HepG2 (cell line): ENCODE measurements around the gene TNNI3K. TPM values are rescaled to one million over a fixed set of nuclear protein-coding genes. Genes with fewer than 3 reads are reported as not detected.
A peak's percentile ranks its signal among the peaks of the same experiment; 100 is the strongest.

Source experiments
- ATAC-seq: fragments of 200-7000 bp; cut with Tn5 transposase; 3 replicates; pipeline ENCODE4 v1.9.1; 2020; ENCODE audit warnings: mild to moderate bottlenecking, moderate library complexity
- BruUV-seq: library from RNA; stranded (reverse); fragments of 400-500 nt; replicated peaks from 2 replicates; lab custom pipeline; 2021; lab: Mats Ljungman, UMichigan
- CTCF ChIA-PET: fragments of 300-600 bp; formaldehyde crosslinking; extraction: SDS; loops from one replicate; lab custom pipeline; 2021; ENCODE audit warnings: low total read pairs, inconsistent platforms, low intra/inter-chr PET ratio; lab: Yijun Ruan, JAX
- POLR2A ChIA-PET: fragments of 350-600 bp; sonication (Branson Sonifier 250); formaldehyde crosslinking; loops from one replicate; lab custom pipeline; 2020; ENCODE audit warnings: antibody characterized with exemption, inconsistent platforms; lab: Yijun Ruan, JAX
- DNase-seq: peaks from one replicate; pipeline ENCODE4 v3.0.0-alpha.2; 2015; ENCODE audit warnings: low spot score
- FAIRE-seq: peaks from 3 replicates; lab custom pipeline; 2011; peaks lifted over from hg19 to GRCh38; lab: Jason Lieb, UNC
- H2AFZ ChIP-seq: one replicate; pipeline ENCODE4 v1.6.1; 2011; ENCODE audit warnings: low read length, inconsistent platforms
- H3K27ac ChIP-seq: fragments of 300-600 bp; 3 replicates; pipeline ENCODE4 v1.8.0; 2011; ENCODE audit warnings: mixed run types, mild to moderate bottlenecking, mixed read lengths, low read length, inconsistent platforms; ENCODE audit not compliant: insufficient read depth; ENCODE audit errors: extremely low read length
- H3K27me3 ChIP-seq, 2 experiments: fragments of 200-600 bp in 1 of 2; 2 replicates in 1 of 2; 3 replicates in 1 of 2; pipeline versions ENCODE4 v1.6.0 to v1.8.0; 2011; ENCODE audit warnings: low read length in 2 of 2, mild to moderate bottlenecking in 2 of 2, moderate library complexity in 2 of 2, inconsistent platforms in 1 of 2; ENCODE audit not compliant: insufficient read depth in 2 of 2, control insufficient read depth in 1 of 2
- H3K36me3 ChIP-seq, 2 experiments: fragments of 200-600 bp in 1 of 2; replicated peaks in 1 of 2; 2 replicates in 1 of 2; 3 replicates in 1 of 2; pipeline versions ENCODE4 v1.5.1 to v1.8.0; 2011; ENCODE audit warnings: low read length in 2 of 2, inconsistent platforms in 1 of 2; ENCODE audit not compliant: insufficient read depth in 2 of 2, control insufficient read depth in 1 of 2
- H3K4me1 ChIP-seq: 2 replicates; pipeline ENCODE4 v1.5.1; 2012; ENCODE audit warnings: low read length, inconsistent platforms; ENCODE audit not compliant: insufficient read depth
- H3K4me2 ChIP-seq: 2 replicates; pipeline ENCODE4 v1.6.0; 2011; ENCODE audit warnings: low read depth, low read length, inconsistent platforms
- H3K4me3 ChIP-seq, 3 experiments: fragments of 200-600 bp in 1 of 3; sonication (generic), shearing (Covaris generic) in 1 of 3; replicated peaks in 1 of 3; 2 replicates each; pipeline ENCODE4 v1.5.1; 2011 to 2016; ENCODE audit warnings: low read length in 3 of 3, inconsistent platforms in 2 of 3, low read depth in 2 of 3, mild to moderate bottlenecking in 2 of 3, control low read depth in 1 of 3, mixed read lengths in 1 of 3; ENCODE audit not compliant: insufficient read depth in 1 of 3
- H3K79me2 ChIP-seq: one replicate; pipeline ENCODE4 v1.6.1; 2011; ENCODE audit warnings: low read length, inconsistent platforms; ENCODE audit not compliant: insufficient read depth
- H3K9ac ChIP-seq: 2 replicates; pipeline ENCODE4 v1.6.0; 2011; ENCODE audit warnings: mild to moderate bottlenecking, low read depth, low read length, inconsistent platforms; ENCODE audit not compliant: insufficient read depth
- H3K9me3 ChIP-seq: 2 replicates; pipeline ENCODE4 v1.5.1; 2012; ENCODE audit warnings: mild to moderate bottlenecking, low read length
- H4K20me1 ChIP-seq: 2 replicates; pipeline ENCODE4 v1.6.0; 2011; ENCODE audit warnings: inconsistent platforms, mild to moderate bottlenecking, low read length, moderate library complexity; ENCODE audit not compliant: insufficient read depth
- ATM ChIP-seq: fragments of 450-650 bp; IDR thresholded peaks from 2 replicates; pipeline ENCODE4 v1.7.1; 2017; ENCODE audit warnings: mild to moderate bottlenecking, borderline replicate concordance
- CTCF ChIP-seq: sonication (generic); formaldehyde crosslinking; IDR thresholded peaks from 2 replicates; pipeline ENCODE4 v1.5.0; 2020; ENCODE audit warnings: mild to moderate bottlenecking, missing genetic modification reagents, moderate library complexity
- DNMT3B ChIP-seq: conservative IDR thresholded peaks from 2 replicates; pipeline ENCODE4 v1.6.1; 2016; ENCODE audit warnings: missing biosample characterization, control low read depth
- FOSL2 ChIP-seq: sonication (generic); formaldehyde crosslinking; IDR thresholded peaks from 2 replicates; pipeline ENCODE4 v1.4.0; 2020; ENCODE audit warnings: missing genetic modification reagents
- HCFC1 ChIP-seq: fragments of 150-350 bp; IDR thresholded peaks from 2 replicates; pipeline ENCODE4 v1.6.1; 2014; ENCODE audit warnings: low read depth, low read length
- NFATC3 ChIP-seq: sonication (generic); formaldehyde crosslinking; IDR thresholded peaks from 2 replicates; pipeline ENCODE4 v1.5.1; 2020; ENCODE audit warnings: mild to moderate bottlenecking, missing genetic modification reagents
- SMARCE1 ChIP-seq: fragments of 450-650 bp; IDR thresholded peaks from 2 replicates; pipeline ENCODE4 v1.6.1; 2017; ENCODE audit warnings: borderline replicate concordance
- STAG1 ChIP-seq: sonication (generic); formaldehyde crosslinking; IDR thresholded peaks from 2 replicates; pipeline ENCODE4 v1.4.0; 2020; ENCODE audit warnings: missing genetic modification reagents
- TEAD3 ChIP-seq: optimal IDR thresholded peaks from 2 replicates; pipeline ENCODE3; 2016; ENCODE audit warnings: borderline replicate concordance
- XRCC5 ChIP-seq: fragments of 200-400 bp; formaldehyde crosslinking; optimal IDR thresholded peaks from 2 replicates; pipeline ENCODE3; 2017; ENCODE audit warnings: mild to moderate bottlenecking, low read length
- ZNF263 ChIP-seq: sonication (generic); formaldehyde crosslinking; IDR thresholded peaks from 2 replicates; pipeline ENCODE4 v1.4.0; 2020; ENCODE audit warnings: missing genetic modification reagents
- ZNF281 ChIP-seq: sonication (generic); formaldehyde crosslinking; IDR thresholded peaks from 2 replicates; pipeline ENCODE4 v1.4.0; 2020; ENCODE audit warnings: missing genetic modification reagents, borderline replicate concordance
- ZNF367 ChIP-seq: sonication (generic); formaldehyde crosslinking; IDR thresholded peaks from 2 replicates; pipeline ENCODE4 v1.4.0; 2020; ENCODE audit warnings: missing genetic modification reagents, borderline replicate concordance
- WGBS: methylation state at CpG from one replicate; pipeline ENCODE4 v1.1.6; 2017; ENCODE audit warnings: low lambda C conversion rate; 5-methylcytosine and 5-hydroxymethylcytosine counted together
- in situ Hi-C: cut with HindIII; loops from 2 replicates; pipeline ENCODE4 v1.10.0; 2017; ENCODE audit warnings: low pct_unique_long_range_greater_than_20kb; ENCODE audit not compliant: extremely low pct_ligation_motif_present
- intact Hi-C: fragments of 100-400 bp; cut with micrococcal nuclease; formaldehyde crosslinking; loops from one replicate; pipeline ENCODE4 v1.10.0; 2022; ENCODE audit not compliant: unreplicated experiment
- polyA plus RNA-seq, 8 experiments: library from polyadenylated mRNA; depleted of rRNA in 3 of 8; stranded (reverse) in 7 of 8; unstranded in 1 of 8; fragments of >200 nt; fragmentation: Illumina TruSeq in 4 of 8; extraction: Trizol in 4 of 8; gene quantifications; 2 replicates each; pipeline versions ENCODE4 v1.2.1 to v1.2.3, GENCODE V29; 2011 to 2016; ENCODE audit warnings: low read depth in 4 of 8, missing spikeins in 1 of 8, mixed read lengths in 1 of 8; ENCODE audit not compliant: insufficient read depth in 1 of 8
- total RNA-seq, 5 experiments: library from RNA; depleted of rRNA; stranded (reverse); fragments of >200 nt; fragmentation: Illumina TruSeq; extraction: Trizol; gene quantifications; 2 replicates each; pipeline ENCODE4 v1.2.3, GENCODE V29; 2016; ENCODE audit warnings: low read depth in 1 of 5

TNNI3K gene
- total and polyA plus RNA-seq, 2 of the 13 experiments (the other 11 are each of a cell fraction or from before 2014, with no cell fraction given) = 1.1 TPM; not detected in 1

DNA sequence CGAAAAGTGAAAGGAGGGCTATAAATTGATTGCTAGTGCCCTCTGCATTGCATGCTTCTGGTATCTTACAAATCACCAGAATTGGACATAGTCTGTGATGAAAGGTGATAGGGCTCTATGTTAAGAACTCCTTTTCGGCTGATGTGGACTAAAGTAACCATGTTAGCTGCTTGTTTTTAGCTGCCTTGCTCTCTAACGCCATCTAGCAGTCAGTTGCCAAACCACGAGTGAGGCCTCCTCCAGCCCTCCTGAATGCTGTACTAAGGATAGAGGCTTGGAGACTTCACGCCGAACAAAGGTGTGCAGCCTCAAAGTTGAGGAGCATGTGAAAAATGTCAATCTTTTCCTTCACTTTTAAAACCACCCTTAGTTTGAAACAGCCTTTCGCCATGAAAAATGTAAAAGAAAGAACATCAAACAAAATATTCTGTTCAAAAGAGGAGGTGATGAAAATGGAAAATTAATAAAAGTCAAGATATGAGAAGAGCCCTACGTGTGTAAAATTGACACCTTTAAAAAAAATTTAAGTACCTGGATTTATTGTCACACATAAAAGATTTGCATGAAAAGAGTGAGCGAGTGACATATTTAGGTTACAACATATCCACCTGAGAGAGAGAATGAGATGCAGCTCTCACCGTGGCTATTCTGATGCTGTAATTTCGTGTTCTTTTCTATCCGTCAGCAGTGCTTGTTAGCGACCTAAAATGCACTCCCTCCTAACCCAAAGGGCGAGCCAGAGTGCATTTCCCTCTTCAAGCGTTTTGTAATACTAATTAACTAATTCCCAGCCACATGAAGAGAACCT is 269.1 kb downstream of the TNNI3K start (continued):
- TF ChIP-seq CTCF (CRISPR knock-in tag) = peak; percentile 78
- peak; percentile 65 for TF ChIP-seq STAG1 (CRISPR knock-in tag)

DNA sequence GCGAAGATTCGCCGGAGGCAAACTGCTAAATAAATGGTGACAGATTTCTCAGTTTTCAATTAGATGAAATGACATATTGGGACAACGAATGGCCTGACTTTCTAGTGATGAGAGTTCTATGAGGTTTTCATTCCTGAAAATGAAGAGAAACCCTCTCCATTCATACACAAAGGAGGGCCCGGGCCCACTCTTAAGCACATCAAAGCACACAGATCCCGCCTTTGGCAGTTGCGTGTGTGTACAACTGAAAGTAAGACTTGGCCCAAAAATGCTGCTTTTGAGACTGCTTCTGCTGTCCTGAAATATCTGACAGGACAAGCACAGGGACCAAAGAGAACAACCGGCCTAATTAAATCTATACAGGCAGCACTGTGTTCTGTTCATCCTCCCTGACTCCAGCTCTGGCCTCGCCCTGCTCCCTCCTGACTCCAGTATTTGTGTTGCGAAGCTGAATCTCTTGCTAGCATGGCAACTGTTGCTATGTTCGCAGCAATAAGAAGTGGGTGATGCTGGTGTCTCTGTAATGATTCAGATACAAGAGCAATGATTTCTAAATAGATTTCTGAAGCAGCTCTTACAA is 269.8 kb downstream of the TNNI3K start:
- no peaks in the 10 kb centered on the region for H3K4me1 ChIP-seq
- WGBS = 44% methylated on average over 11 of the region's 11 CpGs
- ChIA-PET CTCF (no interaction called here), POLR2A (no interaction called here)
- intact Hi-C loops (loop anchor here (10.0 kb wide), 1 partner anchor 180 kb away; no protein-coding TSS in a partner anchor), in situ Hi-C loops (no loop called here)
- H3K36me3 ChIP-seq = no peaks in the 10 kb centered on the region
- H3K79me2 ChIP-seq = no peaks in the 10 kb centered on the region
- no peak for TF ChIP-seq ZNF367 (CRISPR knock-in tag)
- TF ChIP-seq HCFC1 = no peak
- no peak for TF ChIP-seq ATM
- TF ChIP-seq TEAD3 (CRISPR knock-in tag) = no peak
- no peak for TF ChIP-seq SMARCE1
- TF ChIP-seq XRCC5 = no peak
- no peak for TF ChIP-seq ZNF263 (CRISPR knock-in tag)
- TF ChIP-seq NFATC3 (CRISPR knock-in tag) = no peak
- TF ChIP-seq ZNF281 (CRISPR knock-in tag) = no peak
- no peak for TF ChIP-seq FOSL2 (CRISPR knock-in tag)
- no peak for TF ChIP-seq DNMT3B (CRISPR knock-in tag)
- TF ChIP-seq, all 625 proteins: peak for 0
- H4K20me1 ChIP-seq = no peaks in the 10 kb centered on the region
- no peak overlapping the region for H3K27ac ChIP-seq
- no peak for ATAC-seq
- no peak overlapping the region for H3K4me3 ChIP-seq
- H3K9me3 ChIP-seq = no peaks in the 10 kb centered on the region
- no TSS peak for BruUV-seq
- no peak overlapping the region for H3K9ac ChIP-seq
- no peak overlapping the region for H3K4me2 ChIP-seq
- no peak overlapping the region for H2AFZ ChIP-seq
- FAIRE-seq = no peak
- DNase-seq = no peak
- no peaks in the 10 kb centered on the region for H3K27me3 ChIP-seq
